Stimulated activated CD8-positive, alpha-beta memory T cell treated with anti-CD3 and anti-CD28 coated beads, Interleukin-7, amount 100 ng/mL, for 24 hours (primary cell): Measurements from ENCODE around the gene ZNF324B.
"Not testable (repeated sequence)": the region's sequence is repeated elsewhere in the genome, so short reads cannot be mapped to it uniquely, and the experiment has no call there.

Experiments used
- DNase-seq: peaks from one replicate; pipeline ENCODE4 v3.0.0-alpha.2; 2020; ENCODE audit warnings: low read depth

ZNF324B gene

GRCh38 chr19:58455306-58455705, 3.9 kb downstream of the ZNF324B start:
- DNase-seq = no peak

DNA sequence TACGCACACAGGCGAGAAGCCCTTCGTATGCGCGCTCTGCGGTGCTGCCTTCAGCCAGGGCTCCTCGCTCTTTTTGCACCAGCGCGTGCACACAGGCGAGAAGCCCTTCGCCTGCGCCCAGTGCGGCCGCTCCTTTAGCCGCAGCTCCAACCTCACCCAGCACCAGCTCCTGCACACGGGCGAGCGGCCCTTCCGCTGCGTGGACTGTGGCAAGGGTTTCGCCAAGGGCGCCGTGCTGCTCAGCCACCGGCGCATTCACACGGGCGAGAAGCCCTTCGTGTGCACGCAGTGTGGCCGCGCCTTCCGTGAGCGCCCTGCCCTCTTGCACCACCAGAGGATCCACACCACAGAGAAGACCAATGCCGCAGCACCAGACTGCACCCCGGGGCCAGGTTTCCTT, 4.7 kb downstream of the ZNF324B start:
- DNase-seq = no peak

DNA sequence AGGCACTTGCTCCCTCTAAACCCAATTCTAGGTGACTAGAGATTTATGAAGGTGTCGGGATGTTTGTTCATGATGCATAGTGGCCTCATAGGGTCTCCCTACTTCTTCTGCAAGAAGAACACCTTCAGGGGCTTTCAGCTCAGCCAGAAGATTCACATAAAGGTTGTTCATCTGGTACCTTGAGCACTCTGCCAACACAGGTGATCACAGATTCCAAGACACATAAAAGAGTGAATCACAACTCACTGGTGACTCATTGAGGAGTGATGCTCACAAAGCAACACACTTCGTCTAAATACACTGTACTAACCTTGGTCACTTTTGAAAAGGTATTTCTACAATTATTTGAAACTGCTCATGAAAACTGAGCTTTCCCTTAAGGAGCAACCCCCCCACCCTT, 8.6 kb downstream of the ZNF324B start:
- no peak for DNase-seq

- no peak for DNase-seq
Measured at GRCh38 chr19:58466089-58466759, 14.8 kb downstream of the ZNF324B start.

GRCh38 chr19:58466760-58467589, 15.6 kb downstream of the ZNF324B start, which contains the start of gene ZNF324:
Gene ZNF324 (plus strand): TSS chr19:58467080. CDS start chr19:58469186, 2,106 bp downstream.
- DNase-seq = peak; percentile 95

DNA sequence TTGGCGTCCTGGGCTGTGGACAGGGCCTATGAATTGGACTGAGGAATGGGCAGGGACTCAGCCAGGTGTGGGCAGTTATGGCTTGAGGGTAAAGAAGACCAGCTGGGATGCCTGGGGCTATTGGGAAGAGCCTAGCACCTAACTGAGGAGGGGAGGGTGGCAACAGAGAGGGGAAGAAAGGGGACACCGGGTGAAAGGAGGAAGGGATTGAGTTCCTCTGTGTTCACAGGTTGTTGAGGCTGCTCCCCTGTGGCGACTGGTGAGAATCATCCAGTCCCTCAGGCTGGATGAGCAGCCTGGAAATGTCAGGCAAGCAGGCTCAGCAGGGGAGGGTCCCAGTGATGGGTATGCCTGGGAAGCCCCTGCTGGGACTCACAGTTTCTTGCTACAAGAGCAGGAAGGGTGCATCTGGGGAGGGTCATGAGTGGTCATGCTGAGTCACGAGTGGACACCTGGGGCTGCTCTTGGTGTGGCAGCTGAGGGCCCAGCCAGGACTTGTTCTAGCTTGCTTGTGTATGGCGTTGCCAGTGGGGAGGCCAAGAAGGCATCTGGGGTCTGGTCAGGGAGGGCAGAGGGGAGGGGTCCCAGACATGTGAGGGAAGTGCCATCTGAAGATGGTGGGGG, 16.9 kb downstream of the ZNF324B start:
- DNase-seq = no peak

DNA sequence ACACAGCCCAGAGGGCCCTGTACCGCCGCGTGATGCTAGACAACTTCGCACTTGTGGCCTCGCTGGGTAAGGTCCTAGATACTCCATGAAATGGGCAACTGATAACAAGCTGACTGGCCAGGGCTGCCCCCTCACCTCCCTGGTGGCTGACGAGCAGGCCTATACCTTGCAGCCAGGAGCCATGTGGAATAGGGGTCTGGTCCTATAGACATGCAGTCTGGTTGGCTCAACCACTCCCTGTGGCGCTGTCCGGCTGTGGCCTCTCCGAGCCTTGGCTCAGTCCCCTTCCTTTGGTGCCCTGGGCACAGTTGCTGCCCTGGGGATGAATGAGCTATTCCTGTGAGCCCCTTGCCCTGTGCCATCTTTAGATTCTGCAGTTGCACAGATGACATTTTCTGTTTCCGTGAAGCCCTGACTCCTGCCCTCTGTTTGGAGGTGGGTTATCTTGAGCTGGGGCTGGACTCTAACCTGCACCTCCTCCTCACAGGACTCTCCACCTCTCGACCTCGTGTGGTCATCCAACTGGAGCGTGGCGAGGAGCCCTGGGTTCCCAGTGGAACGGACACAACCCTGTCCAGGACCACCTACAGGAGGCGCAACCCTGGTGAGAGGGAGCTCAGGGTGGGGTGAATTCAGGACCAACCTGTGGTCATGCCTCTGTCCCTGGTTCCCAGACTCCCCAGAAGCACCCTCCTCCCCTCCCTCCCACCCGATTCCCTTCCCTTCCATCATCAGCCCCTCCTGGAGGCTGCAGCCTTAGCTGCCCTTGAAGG, 18.0 kb downstream of the ZNF324B start:
- DNase-seq = no peak

DNA sequence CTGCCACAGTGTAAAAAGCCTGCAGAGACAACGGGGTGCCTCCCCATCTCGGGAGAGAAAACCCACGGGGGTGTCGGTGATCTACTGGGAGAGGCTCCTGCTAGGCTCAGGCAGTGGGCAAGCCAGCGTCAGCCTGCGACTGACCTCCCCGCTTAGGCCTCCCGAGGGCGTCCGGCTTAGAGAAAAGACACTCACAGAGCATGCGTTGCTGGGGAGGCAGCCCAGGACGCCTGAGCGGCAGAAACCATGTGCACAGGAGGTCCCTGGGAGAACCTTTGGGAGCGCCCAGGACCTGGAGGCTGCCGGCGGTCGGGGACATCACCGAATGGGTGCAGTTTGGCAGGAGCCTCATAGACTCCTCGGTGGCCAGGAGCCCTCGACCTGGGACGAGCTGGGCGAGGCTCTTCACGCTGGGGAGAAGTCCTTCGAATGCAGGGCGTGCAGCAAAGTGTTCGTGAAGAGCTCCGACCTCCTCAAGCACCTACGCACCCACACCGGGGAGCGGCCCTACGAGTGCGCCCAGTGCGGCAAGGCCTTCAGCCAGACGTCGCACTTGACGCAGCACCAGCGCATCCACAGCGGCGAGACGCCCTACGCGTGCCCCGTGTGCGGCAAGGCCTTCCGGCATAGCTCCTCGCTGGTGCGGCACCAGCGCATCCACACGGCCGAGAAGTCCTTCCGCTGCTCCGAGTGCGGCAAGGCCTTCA, 19.6 kb downstream of the ZNF324B start:
- DNase-seq = not testable (repeated sequence)

DNA sequence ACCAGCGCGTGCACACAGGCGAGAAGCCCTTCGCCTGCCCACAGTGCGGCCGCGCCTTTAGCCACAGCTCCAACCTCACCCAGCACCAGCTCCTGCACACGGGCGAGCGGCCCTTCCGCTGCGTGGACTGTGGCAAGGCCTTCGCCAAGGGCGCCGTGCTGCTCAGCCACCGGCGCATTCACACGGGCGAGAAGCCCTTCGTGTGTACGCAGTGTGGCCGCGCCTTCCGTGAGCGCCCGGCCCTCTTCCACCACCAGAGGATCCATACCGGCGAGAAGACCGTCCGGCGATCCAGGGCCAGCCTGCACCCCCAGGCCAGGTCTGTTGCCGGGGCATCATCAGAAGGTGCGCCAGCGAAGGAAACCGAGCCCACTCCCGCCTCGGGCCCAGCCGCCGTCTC, 20.3 kb downstream of the ZNF324B start:
- DNase-seq = no peak

GRCh38 chr19:58473775-58474174, 22.4 kb downstream of the ZNF324B start:
- DNase-seq = no peak

DNA sequence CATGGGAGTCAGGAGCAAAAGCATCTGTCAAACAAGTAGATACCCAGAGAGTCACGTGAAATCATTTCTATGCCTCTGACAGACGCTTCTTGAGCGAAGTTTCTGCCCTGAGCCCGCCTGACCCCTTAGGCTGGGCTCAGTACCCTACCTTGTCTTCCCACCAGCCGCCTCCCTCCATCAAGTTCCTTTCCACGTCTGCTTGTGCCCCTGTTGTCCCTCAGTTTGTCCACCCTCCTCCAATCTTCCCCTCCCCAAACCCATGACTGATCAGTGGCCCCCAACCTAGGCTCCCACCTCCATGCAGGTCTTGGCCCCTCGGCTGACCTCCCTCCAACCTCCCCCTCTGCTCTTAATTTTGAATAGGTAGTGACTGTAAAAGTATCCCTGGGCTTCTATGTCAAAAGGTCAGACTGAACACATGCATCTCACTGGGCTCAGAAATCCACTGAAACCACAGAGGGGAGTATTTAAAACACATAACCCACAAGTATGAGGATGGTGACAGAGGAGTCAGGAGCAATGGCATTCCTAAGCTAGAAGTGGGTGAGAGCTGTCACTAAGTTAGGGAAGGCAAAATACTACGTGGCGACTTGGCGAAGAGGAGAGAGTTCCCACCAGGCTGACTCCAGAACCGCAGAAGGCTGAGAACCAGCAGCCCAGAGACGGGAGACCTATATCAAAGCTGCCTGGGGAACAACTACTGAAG, 23.0 kb downstream of the ZNF324B start:
- DNase-seq = no peak

DNA sequence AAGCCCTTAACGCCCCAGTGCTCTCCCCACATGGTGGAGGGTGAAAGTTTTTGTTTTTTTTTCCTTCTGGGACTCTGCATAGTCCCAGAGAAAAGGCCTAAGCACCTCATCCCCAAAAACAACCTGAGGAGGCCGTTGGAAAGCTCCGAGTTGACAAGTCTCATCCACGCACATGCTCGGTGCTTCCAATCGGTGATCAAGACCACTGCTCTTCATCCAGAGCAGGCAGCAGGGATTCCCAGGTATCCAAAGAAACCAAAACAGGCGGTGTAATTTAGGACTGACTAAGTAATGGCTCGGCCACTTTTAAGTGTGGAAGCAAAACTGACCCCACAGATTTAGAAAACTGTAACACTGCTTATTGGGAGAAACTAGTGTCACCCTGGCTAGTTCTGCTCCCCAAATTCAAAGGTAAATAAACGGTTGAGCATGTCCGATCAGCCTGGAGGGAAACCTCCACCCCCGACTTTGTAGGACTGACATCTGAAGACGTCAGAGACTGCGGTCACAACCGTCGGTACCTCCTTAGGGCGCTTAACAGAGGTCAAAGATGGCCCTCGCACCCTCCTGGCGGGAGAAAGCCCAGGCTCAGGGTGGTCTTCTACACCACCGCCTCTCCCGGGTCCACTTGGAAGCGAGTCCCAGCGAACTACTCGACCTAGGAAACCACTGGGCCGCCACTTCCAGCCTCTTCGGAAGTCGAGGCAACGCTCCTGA, 23.7 kb downstream of the ZNF324B start:
- no peak for DNase-seq

DNA sequence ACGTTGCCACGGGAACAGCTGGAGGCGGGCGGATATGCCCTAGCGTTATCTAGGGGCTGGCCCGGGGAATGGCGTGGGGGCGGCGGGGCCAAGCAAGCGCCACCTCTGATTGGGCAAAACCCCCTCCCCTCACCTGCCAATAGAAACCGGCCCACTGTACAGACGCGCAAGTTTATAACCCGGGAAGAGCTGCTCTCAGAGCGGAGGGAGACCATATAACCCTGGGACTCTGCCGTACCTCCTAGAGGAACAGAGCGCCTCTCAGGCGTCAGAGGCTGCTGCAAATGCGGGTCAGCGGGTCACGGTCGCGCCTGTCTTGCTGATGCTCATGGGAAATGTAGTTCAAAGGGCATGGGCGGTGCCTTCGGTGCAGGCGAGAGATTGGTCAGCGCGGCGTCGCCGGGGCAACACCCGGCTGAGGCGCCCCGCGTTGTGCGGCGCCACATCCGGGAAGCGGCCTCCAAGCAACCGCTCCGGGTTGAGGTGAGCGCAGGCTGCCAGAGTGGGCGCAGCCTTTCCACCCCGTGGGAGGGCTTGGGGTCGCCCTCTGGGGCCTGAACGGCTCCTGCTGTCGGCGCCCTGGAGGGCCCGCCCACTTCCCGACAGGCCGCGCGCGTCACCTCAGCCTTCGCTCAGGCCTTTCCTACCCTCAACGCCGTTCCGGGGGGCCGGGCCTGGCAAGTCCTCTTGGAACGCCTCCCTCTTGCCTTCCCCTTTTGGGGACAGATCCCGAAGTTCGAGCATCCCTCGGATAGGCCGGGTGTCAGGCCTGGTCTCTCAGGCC, 24.5 kb downstream of the ZNF324B start, which contains the start of gene ZNF446:
TSS of gene ZNF446 (plus strand) at position 639 of the 784 bp plus-strand sequence. CDS start 867 bp downstream, outside the sequence.
- DNase-seq = peak; percentile 87

DNA sequence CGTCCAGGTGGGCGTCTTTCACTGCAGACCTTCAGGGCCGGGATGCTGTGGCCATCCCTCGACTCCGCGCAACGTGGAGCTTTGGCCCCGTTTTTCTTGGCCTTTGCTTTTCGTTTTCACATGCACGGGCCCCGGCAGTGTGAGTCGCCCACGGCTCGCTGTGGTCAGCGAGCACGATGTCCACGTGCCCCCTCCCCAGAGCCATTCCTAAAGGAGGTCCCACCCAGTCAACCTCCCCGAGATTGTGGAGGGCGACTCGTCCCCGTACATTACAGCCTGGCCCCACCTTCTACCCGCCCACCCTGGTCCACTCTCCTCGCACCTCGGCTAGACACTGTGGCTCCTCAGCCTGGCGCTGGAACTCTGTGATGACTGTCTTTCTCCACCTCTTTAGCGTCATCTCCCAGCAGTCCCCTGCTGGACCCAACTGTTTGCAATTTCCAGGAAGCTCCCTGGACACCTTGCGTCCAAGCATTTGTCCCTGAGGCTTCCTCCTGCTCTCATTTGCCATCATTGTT, 25.1 kb downstream of the ZNF324B start:
- DNase-seq = no peak

DNA sequence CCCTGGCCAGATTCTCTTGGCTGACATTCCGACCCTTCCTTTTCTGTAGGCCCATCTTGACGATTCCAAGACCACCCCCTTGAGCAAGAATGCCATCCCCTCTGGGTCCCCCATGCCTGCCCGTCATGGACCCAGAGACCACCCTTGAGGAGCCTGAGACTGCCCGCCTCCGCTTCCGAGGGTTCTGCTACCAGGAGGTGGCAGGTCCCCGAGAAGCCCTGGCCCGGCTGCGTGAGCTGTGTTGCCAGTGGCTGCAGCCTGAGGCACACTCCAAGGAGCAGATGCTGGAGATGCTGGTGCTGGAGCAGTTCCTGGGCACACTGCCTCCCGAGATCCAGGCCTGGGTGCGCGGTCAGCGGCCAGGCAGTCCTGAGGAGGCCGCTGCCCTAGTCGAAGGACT, 25.7 kb downstream of the ZNF324B start:
- DNase-seq = no peak

DNA sequence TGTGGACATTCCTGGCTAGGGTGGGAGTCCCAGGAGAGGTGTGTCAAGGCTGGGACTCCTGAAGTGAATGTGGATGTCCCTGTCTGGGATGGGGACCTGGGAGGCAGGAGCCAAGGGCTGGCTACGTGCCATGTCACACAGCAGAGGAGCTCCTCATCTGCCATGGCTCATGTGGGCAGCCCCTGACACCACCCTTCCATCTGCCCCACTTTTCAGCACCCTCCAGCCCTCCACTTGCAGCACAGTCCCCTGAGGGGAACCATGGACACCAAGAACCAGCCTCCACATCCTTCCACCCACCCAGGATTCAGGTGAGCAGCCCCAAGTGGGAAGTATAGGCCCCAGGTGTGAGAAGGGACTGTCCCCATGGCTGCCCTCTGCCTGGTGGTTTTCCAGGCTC, 26.4 kb downstream of the ZNF324B start:
- DNase-seq = no peak

DNA sequence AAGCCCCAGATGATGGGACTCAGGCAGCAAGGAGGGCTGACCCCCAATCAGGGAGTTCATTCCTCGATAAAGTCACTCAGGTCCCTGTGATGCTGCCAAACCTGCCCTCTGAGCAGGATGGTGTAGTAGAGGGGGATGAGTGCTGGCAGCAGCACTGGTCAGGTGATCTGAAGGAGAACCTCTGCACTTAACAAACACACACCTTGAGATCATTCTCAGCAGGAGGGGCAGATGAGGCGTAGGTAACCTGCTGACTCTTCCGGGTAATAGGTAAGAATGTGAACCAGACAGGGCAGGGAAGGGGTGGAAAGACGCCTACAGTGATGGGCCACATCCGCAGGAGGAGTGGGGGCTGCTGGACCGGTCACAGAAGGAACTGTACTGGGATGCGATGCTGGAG, 27.9 kb downstream of the ZNF324B start:
- DNase-seq = no peak

DNA sequence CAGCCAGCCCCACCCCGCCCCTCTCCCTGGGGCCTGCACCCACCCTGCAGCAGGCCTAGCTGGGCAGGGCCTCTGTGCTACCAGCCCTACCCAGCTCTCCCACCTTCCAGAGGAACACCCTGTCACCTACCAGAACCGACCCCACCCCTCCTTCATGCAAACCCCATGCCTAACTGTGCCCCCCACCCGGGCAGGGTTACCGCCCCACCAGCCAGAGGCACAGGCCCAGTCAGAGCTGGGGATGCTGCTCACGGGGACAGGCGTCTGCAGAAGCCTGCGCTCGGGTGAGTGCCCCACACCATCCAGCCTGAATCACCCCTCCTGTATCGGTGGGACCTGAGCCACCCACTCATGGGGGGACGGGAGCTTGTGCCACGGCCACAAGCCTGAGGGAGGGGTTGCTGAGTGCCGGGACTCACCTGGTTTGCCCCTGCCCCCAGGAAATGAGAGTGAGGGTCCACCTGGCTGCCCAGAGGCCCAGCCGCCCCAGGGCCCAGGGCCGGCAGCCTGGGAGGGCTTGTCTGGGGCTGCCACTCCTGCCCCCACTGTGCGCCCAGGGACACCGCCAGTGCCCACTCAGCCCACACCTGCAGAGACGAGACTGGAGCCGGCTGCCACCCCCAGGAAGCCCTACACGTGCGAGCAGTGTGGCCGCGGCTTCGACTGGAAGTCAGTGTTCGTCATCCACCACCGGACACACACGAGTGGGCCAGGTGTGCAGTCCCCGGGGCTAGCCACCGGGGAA, 28.5 kb downstream of the ZNF324B start:
- DNase-seq = no peak
